BJ (cell line): Measurements from ENCODE around the gene PRIMPOL. TPM values are rescaled to one million over a fixed set of nuclear protein-coding genes. Genes with fewer than 3 reads are reported as not detected.
"Not testable (repeated sequence)": the region's sequence is repeated elsewhere in the genome, so short reads cannot be mapped to it uniquely, and the experiment has no call there.

Experiments
- CTCF ChIA-PET: fragments of 350-600 bp; formaldehyde crosslinking; extraction: SDS; loops from one replicate; lab custom pipeline; 2021; ENCODE audit warnings: antibody characterized with exemption, inconsistent platforms; lab: Yijun Ruan, JAX
- POLR2A ChIA-PET: fragments of 300-600 bp; sonication (Branson Sonifier 250); formaldehyde crosslinking; extraction: SDS; loops from one replicate; lab custom pipeline; 2021; ENCODE audit warnings: antibody characterized with exemption; lab: Charles Lee
- DNase-seq: peaks from one replicate; pipeline ENCODE4 v3.0.0-alpha.2; 2011; ENCODE audit warnings: low read depth
- H3K27me3 ChIP-seq: 2 replicates; pipeline ENCODE4 v1.6.0; 2011; ENCODE audit warnings: low read length; ENCODE audit not compliant: control insufficient read depth, insufficient read depth
- H3K36me3 ChIP-seq: 2 replicates; pipeline ENCODE4 v1.5.1; 2011; ENCODE audit warnings: low read length; ENCODE audit not compliant: control insufficient read depth, insufficient read depth
- H3K4me3 ChIP-seq: 2 replicates; pipeline ENCODE4 v1.5.1; 2011; ENCODE audit warnings: low read depth, mild to moderate bottlenecking, control low read depth, low read length
- CTCF ChIP-seq: IDR thresholded peaks from 2 replicates; pipeline ENCODE4 v1.5.1; 2011; ENCODE audit warnings: low read depth, mild to moderate bottlenecking, control low read depth, inconsistent platforms, low read length, moderate library complexity; ENCODE audit not compliant: insufficient read depth
- polyA plus RNA-seq: library from polyadenylated mRNA; depleted of rRNA; stranded (reverse); fragments of >200 nt; gene quantifications from 2 replicates; pipeline ENCODE4 v1.2.3, GENCODE V29; 2011

PRIMPOL gene
- polyA plus RNA-seq, 1 experiment: 6.0 TPM

GRCh38 chr4:184648313-184649025, 1.1 kb upstream of the PRIMPOL start:
- no peak for DNase-seq
- CTCF ChIA-PET: no interaction called here
- H3K27me3 ChIP-seq: no peaks in the 10 kb centered on the region
- peak overlapping the region; percentile 76 for H3K4me3 ChIP-seq
- POLR2A ChIA-PET: no interaction called here
- no peak for TF ChIP-seq CTCF
- H3K36me3 ChIP-seq: no peaks in the 10 kb centered on the region

GRCh38 chr4:184649971-184650855, 675 bp downstream of the PRIMPOL start:
- no peak for DNase-seq
- H3K36me3 ChIP-seq: no peaks in the 10 kb centered on the region
- POLR2A ChIA-PET: interaction anchor here (0.6 to 0.7 kb wide), 2 partner anchors 68 to 289 kb away, joined by 5 to 6 read pairs; no protein-coding TSS in a partner anchor

DNA sequence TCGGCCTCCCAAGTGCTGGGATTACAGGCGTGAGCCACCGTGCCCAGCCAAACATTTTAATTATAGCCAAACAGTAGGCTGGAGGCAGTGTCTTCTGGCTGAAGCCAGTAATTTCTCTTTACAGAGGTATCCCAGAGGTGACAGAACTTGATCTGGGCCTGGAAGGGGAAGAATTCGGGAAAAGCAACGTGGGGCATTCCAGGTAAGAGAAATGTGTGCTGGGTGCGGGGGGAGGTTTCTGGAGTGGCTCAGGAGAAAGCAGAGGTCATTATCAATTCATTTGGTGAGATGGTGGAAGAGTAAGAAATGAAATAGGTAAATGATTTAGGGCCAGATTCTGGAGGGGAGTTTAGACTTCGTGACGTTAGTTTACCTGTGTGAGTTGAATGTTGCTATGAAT, 2.4 kb downstream of the PRIMPOL start:
- Histone ChIP-seq H3K27me3 (no peaks in the 10 kb centered on the region), H3K4me3 (no peak overlapping the region), H3K36me3 (no peaks in the 10 kb centered on the region)
- ChIA-PET CTCF (no interaction called here), POLR2A (no interaction called here)
- no peak for TF ChIP-seq CTCF
- DNase-seq: no peak

More at GRCh38 chr4:184649971-184650855, 675 bp downstream of the PRIMPOL start:
- H3K4me3 ChIP-seq: peak overlapping the region; percentile 51
- H3K27me3 ChIP-seq: no peaks in the 10 kb centered on the region
- no peak for TF ChIP-seq CTCF
- CTCF ChIA-PET: interaction anchor here (1.0 to 1.1 kb wide), 2 partner anchors 11 to 95 kb away, joined by 3 read pairs; no protein-coding TSS in a partner anchor

DNA sequence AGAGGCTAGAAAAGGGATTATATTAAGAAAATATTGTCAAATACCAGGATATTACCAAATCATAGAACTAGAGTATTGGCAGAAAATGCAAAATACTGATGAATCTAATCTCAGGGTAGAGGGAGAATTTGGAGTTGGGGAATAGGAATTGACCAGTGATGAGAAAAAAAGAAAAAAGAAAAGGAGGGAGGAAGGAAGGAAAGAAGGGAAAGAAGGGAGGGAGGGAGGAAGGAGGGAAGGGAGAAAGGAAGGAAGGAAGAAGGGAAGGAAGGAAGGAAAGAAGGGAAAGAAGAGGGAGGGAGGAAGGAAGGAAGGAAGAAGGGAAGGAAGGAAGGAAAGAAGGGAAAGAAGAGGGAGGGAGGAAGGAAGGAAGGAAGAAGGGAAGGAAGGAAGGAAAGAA, 3.1 kb downstream of the PRIMPOL start:
- H3K4me3 ChIP-seq, DNase-seq, H3K27me3 ChIP-seq, CTCF ChIA-PET, H3K36me3 ChIP-seq, POLR2A ChIA-PET: not testable (repeated sequence)

DNA sequence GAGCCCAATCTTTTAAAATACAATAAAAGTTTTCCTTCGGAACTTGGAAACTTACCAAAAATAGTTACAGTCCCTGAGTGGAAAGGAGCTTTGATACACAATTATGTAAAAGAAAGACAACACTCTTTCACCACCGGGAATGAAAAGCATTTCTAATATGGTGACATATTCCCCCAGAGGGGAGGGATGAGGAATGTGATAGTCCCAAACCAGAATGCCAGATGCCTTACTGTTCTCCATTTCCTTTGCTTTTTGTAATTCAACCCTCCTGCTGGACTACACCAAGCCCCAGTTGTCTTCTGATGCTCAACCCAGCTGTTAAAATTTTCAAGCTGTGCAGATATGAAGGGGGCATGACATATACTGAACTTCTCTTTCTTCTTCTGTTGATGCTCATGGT, 4.1 kb downstream of the PRIMPOL start:
- Histone ChIP-seq H3K27me3 (no peaks in the 10 kb centered on the region), H3K36me3 (no peaks in the 10 kb centered on the region), H3K4me3 (no peak overlapping the region)
- ChIA-PET CTCF (interaction anchor here (0.8 to 0.9 kb wide), 3 partner anchors 9 to 102 kb away, joined by 3 to 4 read pairs (median 4); no protein-coding TSS in a partner anchor), POLR2A (no interaction called here)
- TF ChIP-seq CTCF: no peak
- peak; percentile 68 for DNase-seq
